Right lobe of liver (tissue), 6 donors: ENCODE measurements around the gene SUMO4. TPM values are rescaled to one million over a fixed set of nuclear protein-coding genes. Genes with fewer than 3 reads are reported as not detected.

Experiments
- ATAC-seq, 4 donors: fragments of 200-7000 bp; cut with Tn5 transposase; one replicate each; pipeline ENCODE4 v1.9.1; 2020; ENCODE audit warnings: mild to moderate bottlenecking in 4 of 4, moderate library complexity in 4 of 4
- DNase-seq, 3 donors: peaks; one replicate each; pipeline ENCODE4 v3.0.0-alpha.2; 2020
- H3K27ac ChIP-seq, 3 donors: fragments of 200-600 bp; one replicate each; pipeline ENCODE4 v1.8.0; 2022
- H3K27me3 ChIP-seq, 2 donors: fragments of 200-600 bp; one replicate each; pipeline ENCODE4 v1.8.0; 2022
- H3K36me3 ChIP-seq, 4 donors: fragments of 200-600 bp; sonication (generic) in 1 of 4; one replicate each; pipeline versions ENCODE4 v1.5.1 to v1.8.0; 2017 to 2022; ENCODE audit warnings: control low read depth in 1 of 4
- H3K4me1 ChIP-seq, 4 donors: fragments of 200-600 bp; sonication (generic) in 1 of 4; one replicate each; pipeline versions ENCODE4 v1.5.1 to v1.8.0; 2017 to 2022; ENCODE audit warnings: control low read depth in 1 of 4
- H3K4me3 ChIP-seq, 3 donors: fragments of 200-600 bp; one replicate each; pipeline ENCODE4 v1.8.0; 2022
- H3K9me3 ChIP-seq, 4 donors: fragments of 200-600 bp; sonication (generic) in 1 of 4; one replicate each; pipeline versions ENCODE4 v1.5.1 to v1.8.0; 2017 to 2022; ENCODE audit warnings: control low read depth in 1 of 4
- CTCF ChIP-seq, 4 donors: fragments of 200-600 bp in 3 of 4; fragments of 450-650 bp in 1 of 4; IDR thresholded peaks; one replicate each; pipeline versions ENCODE4 v1.5.1 to v1.8.0; 2016 to 2022; ENCODE audit warnings: antibody characterized with exemption in 4 of 4, mild to moderate bottlenecking in 2 of 4
- POLR2A ChIP-seq: fragments of 450-650 bp; IDR thresholded peaks from one replicate; pipeline ENCODE4 v1.6.1; 2017; ENCODE audit warnings: antibody characterized with exemption, mild to moderate bottlenecking
- WGBS: methylation state at CpG from one replicate; pipeline ENCODE4 v1.1.6; 2018; ENCODE audit warnings: low coverage, low lambda C conversion rate; ENCODE audit not compliant: insufficient coverage; ENCODE audit errors: missing lambda C conversion rate; 5-methylcytosine and 5-hydroxymethylcytosine counted together
- intact Hi-C, 2 donors: fragments of 100-400 bp; cut with DNase I; formaldehyde crosslinking; loops; one replicate each; pipeline versions ENCODE4 v1.11.2 to v1.14.1; 2022
- total RNA-seq, 6 experiments: library from RNA; depleted of rRNA in 2 of 6; stranded (reverse); fragments of >200 nt in 2 of 6; fragmentation: NEBNext Ultra II Directional in 3 of 6; extraction: Animal tissue kit (Norgen Biotek cat#: 25700) in 3 of 6; gene quantifications; one replicate each; pipeline versions ENCODE4 v1.1.0 to v1.2.4, GENCODE V29; 2016 to 2023
- donor health status: DM: no; HTN: yes; CAD: no.
- donor health status: DM: no; HTN: no; CAD: no.
- donor health status: DM: no; HTN: no; CAD: no.
- donor health status: DM: no; HTN: yes; CAD: no.
- donor health status: DM: no; HTN: yes; CAD: no.

The SUMO4 gene
- total RNA-seq, 6 experiments from 2014 or later, result 0.49 to 1.2 (median 1.0) TPM

- H3K36me3 ChIP-seq, result no peaks in the 10 kb centered on the region
- no peaks in the 10 kb centered on the region for H3K4me1 ChIP-seq
- DNase-seq, result no peak
- no peak overlapping the region for H3K27ac ChIP-seq
- no peak for TF ChIP-seq POLR2A
- TF ChIP-seq CTCF (IDR thresholded peaks at IDR 0.05), result no peak
- intact Hi-C loops, result loop anchor here (5.0 to 10.0 kb wide), 3 partner anchors 337 to 405 kb away; no protein-coding TSS in a partner anchor
- no peaks in the 10 kb centered on the region for H3K9me3 ChIP-seq
- no peak overlapping the region for H3K4me3 ChIP-seq
- ATAC-seq, result no peak
- 72% methylated on average over 10 of the region's 26 CpGs for WGBS
- H3K27me3 ChIP-seq, result no peaks in the 10 kb centered on the region
These were observed 29.6 kb downstream of the SUMO4 start for GRCh38 chr6:149429427-149430360.

- Histone ChIP-seq H3K4me3 (no peak overlapping the region), H3K9me3 (no peaks in the 10 kb centered on the region), H3K4me1 (no peaks in the 10 kb centered on the region), H3K36me3 (no peaks in the 10 kb centered on the region), H3K27me3 (no peaks in the 10 kb centered on the region), H3K27ac (no peak overlapping the region)
- ATAC-seq, result peak; percentile 97 to 99 (median 98)
- intact Hi-C loops, result loop anchor here (10.0 kb wide), 2 partner anchors 347 to 407 kb away; no protein-coding TSS in a partner anchor
- 22% methylated on average over 18 of the region's 19 CpGs for WGBS
- peak; percentile 87 to 90 (median 87) for DNase-seq
- TF ChIP-seq CTCF (IDR thresholded peaks at IDR 0.05) (peak; percentile 94 to 97 (median 96)), POLR2A (no peak)
These were observed 32.1 kb downstream of the SUMO4 start for GRCh38 chr6:149431905-149432775.

GRCh38 chr6:149433405-149433804 is 33.3 kb downstream of the SUMO4 start:
- ATAC-seq (no peak), DNase-seq (no peak)
- H3K4me1 ChIP-seq, result no peaks in the 10 kb centered on the region
- intact Hi-C loops, result loop anchor here (10.0 kb wide), 2 partner anchors 349 to 409 kb away; no protein-coding TSS in a partner anchor
- no peaks in the 10 kb centered on the region for H3K36me3 ChIP-seq
- no peak overlapping the region for H3K27ac ChIP-seq
- TF ChIP-seq CTCF (IDR thresholded peaks at IDR 0.05) (no peak), POLR2A (no peak)
- no peaks in the 10 kb centered on the region for H3K9me3 ChIP-seq
- H3K4me3 ChIP-seq, result no peak overlapping the region
- 43% methylated on average over 2 of the region's 2 CpGs for WGBS
- no peaks in the 10 kb centered on the region for H3K27me3 ChIP-seq

- intact Hi-C loops, result loop anchor here (10.0 kb wide), 2 partner anchors 349 to 409 kb away; no protein-coding TSS in a partner anchor
- H3K9me3 ChIP-seq, result no peaks in the 10 kb centered on the region
- WGBS, result 7% methylated on average over 1 of the region's 1 CpG
- H3K4me3 ChIP-seq, result no peak overlapping the region
- H3K27me3 ChIP-seq, result no peaks in the 10 kb centered on the region
- H3K36me3 ChIP-seq, result no peaks in the 10 kb centered on the region
- H3K4me1 ChIP-seq, result no peaks in the 10 kb centered on the region
- TF ChIP-seq CTCF (IDR thresholded peaks at IDR 0.05) (no peak), POLR2A (no peak)
- no peak for DNase-seq
- ATAC-seq, result no peak
- no peak overlapping the region for H3K27ac ChIP-seq
These were observed 33.8 kb downstream of the SUMO4 start for GRCh38 chr6:149433881-149434280.
